ENCODE data around the gene RNF41.

Gene RNF41

DNA sequence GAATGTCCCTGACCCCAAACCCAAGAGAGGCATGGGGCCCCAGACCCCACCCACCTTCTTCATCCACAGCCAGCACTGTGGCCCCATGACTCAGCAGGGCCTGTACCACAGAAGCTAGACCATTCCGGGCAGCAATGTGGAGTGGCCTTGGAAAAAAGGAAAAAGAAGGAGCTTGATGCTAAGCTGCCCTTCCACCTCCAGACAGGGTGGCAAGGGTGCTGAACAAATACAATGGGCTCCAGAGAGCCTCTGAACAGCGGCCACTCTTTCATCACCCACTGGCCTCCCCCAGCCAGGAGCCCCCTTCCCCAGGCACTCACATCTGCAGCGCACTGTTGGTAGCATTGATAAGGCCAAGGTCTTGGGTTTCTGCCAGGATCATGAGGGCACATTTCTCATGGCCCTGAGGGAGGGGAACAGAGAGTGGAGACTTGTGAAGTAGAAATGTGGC lies 22.0 kb upstream of the RNF41 start:
- no peak for DNase-seq

GRCh38 chr12:56242986-56243385 lies 21.3 kb upstream of the RNF41 start:
- no peak for DNase-seq

DNA sequence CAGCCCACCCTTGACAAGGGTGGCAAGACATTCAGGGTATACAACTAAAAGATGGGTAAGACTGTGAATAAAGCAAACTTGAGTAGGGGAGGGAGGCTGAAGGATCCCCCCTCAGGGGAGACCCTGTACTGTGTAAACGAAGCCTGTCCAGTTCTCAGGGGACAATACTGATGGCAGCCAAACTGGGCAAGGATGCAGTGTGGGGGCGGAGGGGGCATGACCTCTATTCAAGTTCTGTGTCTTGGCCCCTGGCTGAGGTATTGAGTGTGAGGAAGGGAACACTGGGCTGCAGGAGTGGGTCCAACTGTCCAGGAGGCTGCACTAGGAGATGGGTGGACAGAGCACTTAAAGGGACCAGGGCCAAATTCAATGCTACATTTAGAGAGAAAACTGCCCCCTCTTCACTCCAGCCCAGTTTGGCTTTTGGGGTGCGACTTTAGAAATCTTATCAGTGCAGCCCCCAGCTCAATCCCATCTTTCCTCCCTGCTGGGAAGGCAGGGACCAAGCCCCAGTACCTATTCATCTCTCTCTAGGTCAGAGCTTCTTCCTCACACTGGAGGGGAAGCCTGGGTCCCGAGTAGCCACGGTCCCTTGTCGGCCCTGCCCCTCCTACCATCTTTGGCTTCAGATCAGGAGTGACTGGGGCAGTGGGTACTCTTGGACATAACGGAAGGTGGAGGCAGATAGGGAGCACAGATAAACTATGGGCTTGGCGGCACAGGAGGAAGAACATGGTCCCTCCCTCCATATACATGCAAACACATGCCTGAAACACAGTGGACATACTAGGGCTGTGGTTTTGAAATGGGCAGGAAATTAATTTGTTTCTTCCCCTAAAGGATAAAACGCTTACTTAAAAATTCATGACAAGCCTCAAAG lies 19.9 kb upstream of the RNF41 start:
- no peak for DNase-seq

GRCh38 chr12:56237552-56237951 lies 15.8 kb upstream of the RNF41 start:
- DNase-seq, result no peak

GRCh38 chr12:56236985-56237384 lies 15.3 kb upstream of the RNF41 start:
- DNase-seq, result no peak

GRCh38 chr12:56236091-56236490 lies 14.4 kb upstream of the RNF41 start:
- no peak for DNase-seq

DNA sequence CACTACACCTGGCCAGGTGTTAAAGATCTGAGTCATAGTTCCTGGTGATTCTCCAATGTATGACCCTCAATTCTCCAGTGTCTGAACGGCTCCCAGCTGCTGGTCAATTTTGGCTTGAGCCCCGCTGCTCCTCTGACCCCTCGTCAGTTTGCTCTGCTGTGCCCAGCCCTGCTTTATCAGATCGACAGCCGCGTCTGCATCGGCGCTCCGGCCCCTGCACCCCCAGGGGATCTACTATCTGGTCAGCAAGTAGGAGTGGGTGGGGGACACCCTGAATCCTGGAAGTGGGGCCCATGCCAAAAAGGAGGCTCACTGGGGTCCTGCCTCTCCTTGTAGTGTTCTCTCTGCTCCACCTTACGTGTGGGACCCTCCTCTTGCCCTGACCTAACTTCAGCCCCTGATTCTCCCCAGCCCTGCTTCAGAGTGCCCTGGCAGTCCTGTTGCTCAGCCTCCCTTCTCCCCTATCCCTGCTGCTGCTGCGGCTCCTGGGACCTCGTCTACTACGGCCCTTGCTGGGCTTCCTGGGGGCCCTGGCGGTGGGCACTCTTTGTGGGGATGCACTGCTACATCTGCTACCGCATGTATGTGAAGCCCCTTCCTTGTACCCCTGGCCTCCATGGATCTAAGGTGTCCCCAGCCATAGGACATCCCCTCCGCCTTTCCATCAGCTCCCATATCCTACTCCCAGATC lies 13.2 kb upstream of the RNF41 start:
- no peak for DNase-seq

- no peak for DNase-seq
Measured at GRCh38 chr12:56231184-56231582, 9.5 kb upstream of the RNF41 start.

- DNase-seq, result no peak
Measured at GRCh38 chr12:56230432-56231183, 8.9 kb upstream of the RNF41 start.

- no peak for DNase-seq
Measured at GRCh38 chr12:56229916-56230431, 8.3 kb upstream of the RNF41 start, which contains the start of gene SLC39A5. Gene SLC39A5, plus strand, starts transcription at chr12:56230051. Its CDS starts 1,224 bp downstream, at chr12:56231275.

DNA sequence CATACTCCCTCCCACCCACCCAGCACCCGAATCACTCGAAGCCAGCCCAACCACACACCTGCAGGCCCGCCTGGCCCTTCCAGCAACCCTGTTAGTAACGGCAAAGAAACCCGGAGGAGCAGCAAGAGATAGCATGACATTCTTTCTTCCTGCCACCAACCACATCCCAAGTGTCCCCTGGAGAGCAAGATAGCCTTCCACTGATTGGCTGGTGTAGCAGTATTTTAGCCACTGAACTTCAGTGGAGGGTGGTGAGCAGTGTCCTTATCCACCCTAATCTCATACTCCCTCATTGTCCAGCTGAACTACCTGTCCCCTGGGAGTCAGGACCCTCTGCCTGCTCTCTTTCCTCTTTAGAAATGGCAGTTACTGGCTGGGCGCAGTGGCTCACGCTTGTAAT lies 7.4 kb upstream of the RNF41 start:
- no peak for DNase-seq

DNA sequence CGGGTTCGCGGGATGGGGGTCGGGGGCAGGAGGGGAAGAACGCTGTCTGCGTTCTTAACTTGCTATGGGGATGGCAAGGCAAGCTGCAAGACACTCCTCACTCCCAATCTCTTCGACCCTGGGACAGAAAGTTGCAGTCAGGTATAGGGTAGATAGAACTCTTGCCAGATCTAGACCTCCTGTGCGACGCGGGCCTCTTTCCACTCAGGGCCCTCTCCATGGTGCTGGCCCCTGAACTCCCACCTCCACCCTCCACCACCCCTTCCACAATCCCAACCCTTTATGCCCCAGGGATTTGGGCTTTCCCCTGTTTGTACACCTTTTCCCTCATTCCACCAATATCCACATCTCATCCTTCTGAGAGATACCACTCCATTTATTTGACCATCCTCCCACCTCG lies 3.2 kb upstream of the RNF41 start:
- no peak for DNase-seq

- peak; percentile 91 to 98 for DNase-seq
Measured at GRCh38 chr12:56224102-56224701, 2.5 kb upstream of the RNF41 start, which contains the start of gene NABP2. Gene NABP2, plus strand, starts transcription at chr12:56224342. Its CDS starts 515 bp downstream, at chr12:56224857.

- DNase-seq, result no peak
Measured at GRCh38 chr12:56223571-56224101, 1.9 kb upstream of the RNF41 start.

- no peak for DNase-seq
Measured at GRCh38 chr12:56222531-56222895, 791 bp upstream of the RNF41 start.

DNA sequence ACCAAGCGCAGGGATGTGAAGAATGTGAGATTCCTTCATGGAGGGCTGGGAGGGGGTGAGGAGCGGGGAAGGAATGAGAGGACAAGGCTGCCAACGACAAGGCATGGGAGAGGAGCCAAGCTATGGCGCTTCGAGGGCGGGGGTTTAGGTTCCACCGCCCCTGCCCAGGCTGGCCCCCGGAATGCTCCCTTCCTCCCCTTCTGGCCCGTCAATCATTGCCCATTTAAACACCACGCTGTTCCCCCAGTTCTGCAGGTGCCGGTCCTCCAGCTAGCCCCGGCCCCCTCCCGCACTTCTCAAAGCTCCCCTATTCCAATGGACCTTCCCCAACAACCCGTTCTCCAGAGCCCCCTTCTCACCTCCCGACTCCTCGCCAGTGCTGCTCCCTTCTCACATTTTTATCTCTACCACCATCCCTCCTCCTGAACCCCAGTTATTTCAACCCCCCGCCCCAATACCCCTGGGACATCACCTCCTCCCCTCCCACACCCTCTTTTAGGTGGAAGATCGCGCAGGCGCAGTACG lies 428 bp downstream of the RNF41 start:
- peak; percentile 36 to 60 for DNase-seq

DNA sequence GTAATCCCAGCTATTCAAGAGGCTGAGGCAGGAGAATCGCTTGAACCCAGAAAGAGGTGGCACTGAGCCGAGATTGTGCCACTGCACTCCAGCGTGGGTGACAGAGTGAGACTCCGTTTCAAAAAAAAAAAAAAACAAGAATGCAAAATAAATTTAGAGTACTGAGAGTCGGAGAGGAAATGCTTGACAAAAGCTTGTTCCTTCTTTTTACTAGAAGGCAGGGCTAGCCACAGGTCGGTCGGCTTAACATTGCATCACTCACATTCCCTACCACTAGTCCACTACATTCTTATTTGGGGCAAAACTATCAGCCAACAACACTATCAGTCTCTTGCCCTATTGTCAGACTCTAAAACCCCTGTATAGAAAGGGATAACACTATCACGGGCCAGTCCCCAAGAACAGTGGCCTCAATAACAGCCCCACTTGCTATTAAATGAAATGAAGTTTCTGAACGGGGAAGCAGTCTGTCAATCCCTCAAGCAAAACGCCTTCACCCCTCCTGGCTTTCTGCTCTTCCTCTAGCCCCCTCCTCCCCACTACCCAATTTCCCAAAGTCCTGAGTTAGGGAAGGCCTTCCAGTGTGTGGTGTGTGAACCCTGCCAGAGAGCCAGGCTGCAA lies 1.0 kb downstream of the RNF41 start:
- DNase-seq, result no peak

DNA sequence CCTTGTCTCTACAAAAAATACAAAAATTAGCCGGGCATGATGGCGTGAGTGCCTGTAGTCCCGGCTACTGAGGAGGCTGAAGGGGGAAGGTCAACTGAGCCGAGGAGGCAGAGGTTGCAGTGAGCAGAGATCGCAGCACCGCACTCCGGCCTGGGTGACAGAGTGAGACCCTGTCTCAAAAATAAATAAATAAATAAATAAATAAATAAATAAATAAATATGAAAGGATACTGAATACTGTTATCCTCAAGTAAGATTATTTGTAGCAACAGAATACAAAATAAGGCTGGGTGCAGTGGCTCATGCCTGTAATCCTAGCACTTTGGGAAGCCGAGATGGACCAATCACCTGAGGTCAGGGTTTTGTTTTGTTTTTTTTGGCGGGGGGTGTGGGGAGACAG lies 1.9 kb downstream of the RNF41 start:
- no peak for DNase-seq

- DNase-seq, result peak in 1 of 2 experiments; percentile 14
Measured at GRCh38 chr12:56216461-56216860, 5.3 kb downstream of the RNF41 start.

DNA sequence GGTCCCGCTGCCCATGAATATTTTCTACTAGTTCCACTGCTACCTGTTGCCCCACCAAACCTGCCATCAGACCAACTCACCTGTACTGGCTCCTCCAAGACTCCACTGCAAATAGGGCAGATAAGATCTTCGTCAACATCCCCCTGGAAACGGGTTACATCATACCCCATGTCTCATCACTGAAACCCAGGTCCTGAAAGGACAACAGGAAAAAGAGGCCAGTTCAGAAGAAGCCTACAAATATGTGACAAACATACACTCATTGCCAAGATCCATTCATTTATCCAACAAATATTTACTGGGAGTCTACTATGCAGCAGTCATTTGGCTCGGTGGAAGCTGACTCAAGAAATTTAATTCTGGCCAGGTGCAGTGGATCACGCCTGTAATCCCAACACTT lies 7.8 kb downstream of the RNF41 start:
- no peak for DNase-seq

GRCh38 chr12:56212361-56212760 lies 9.4 kb downstream of the RNF41 start:
- DNase-seq, result no peak

DNA sequence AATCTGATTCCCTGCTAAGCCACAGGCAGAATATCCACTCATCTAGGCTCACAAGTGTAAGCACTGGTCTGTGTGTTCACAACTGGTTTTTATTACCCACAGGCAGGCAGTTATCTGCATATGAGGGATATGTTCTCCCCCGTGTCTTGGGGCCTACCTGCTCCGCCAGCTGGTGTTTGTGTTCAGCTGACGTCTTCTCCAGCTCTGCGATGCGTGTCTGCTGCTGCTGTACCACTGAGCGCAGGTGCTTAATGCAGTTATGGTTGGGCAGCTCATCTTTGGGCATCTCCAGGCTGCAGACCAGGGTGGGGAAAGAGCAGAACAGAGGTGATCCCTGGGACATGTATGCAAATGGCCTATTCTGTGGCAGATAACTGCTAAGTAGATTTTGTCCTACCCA lies 13.7 kb downstream of the RNF41 start:
- DNase-seq, result no peak

Measured in NCI-H446 (cell line).